Stimulated activated CD4-positive, alpha-beta T cell treated with anti-CD3 and anti-CD28 coated beads, Interleukin-4, amount 100 ng/mL, for 24 hours (primary cell): ENCODE data around the gene SPTBN5.

Experiments used
- DNase-seq: peaks from one replicate; pipeline ENCODE4 v3.0.0-alpha.2; 2020

The SPTBN5 gene

GRCh38 chr15:41821831-41822230, 72.0 kb downstream of the SPTBN5 start:
- DNase-seq: no peak

- DNase-seq: no peak
Observed at GRCh38 chr15:41820791-41821423, 72.9 kb downstream of the SPTBN5 start.

GRCh38 chr15:41819455-41820050, 74.3 kb downstream of the SPTBN5 start:
- DNase-seq: no peak

- no peak for DNase-seq
Observed at GRCh38 chr15:41817781-41818180, 76.1 kb downstream of the SPTBN5 start.

- DNase-seq: no peak
Observed at GRCh38 chr15:41817327-41817726, 76.5 kb downstream of the SPTBN5 start.

GRCh38 chr15:41816788-41817187, 77.1 kb downstream of the SPTBN5 start:
- DNase-seq: no peak

GRCh38 chr15:41814534-41814933, 79.3 kb downstream of the SPTBN5 start:
- no peak for DNase-seq

- no peak for DNase-seq
Observed at GRCh38 chr15:41813426-41813825, 80.4 kb downstream of the SPTBN5 start.

GRCh38 chr15:41812820-41813375, 81.0 kb downstream of the SPTBN5 start:
- DNase-seq: no peak

GRCh38 chr15:41811432-41812195, 82.2 kb downstream of the SPTBN5 start:
- DNase-seq: peak; percentile 78

GRCh38 chr15:41810651-41811431, 83.0 kb downstream of the SPTBN5 start:
- DNase-seq: no peak

- DNase-seq: no peak
Observed at GRCh38 chr15:41809526-41810220, 84.2 kb downstream of the SPTBN5 start.

- no peak for DNase-seq
Observed at GRCh38 chr15:41809121-41809520, 84.7 kb downstream of the SPTBN5 start.

GRCh38 chr15:41806291-41807181, 87.3 kb downstream of the SPTBN5 start:
- DNase-seq: no peak

- no peak for DNase-seq
Observed at GRCh38 chr15:41805711-41806110, 88.1 kb downstream of the SPTBN5 start.

GRCh38 chr15:41804916-41805666, 88.8 kb downstream of the SPTBN5 start:
- no peak for DNase-seq

- DNase-seq: no peak
Observed at GRCh38 chr15:41804361-41804760, 89.5 kb downstream of the SPTBN5 start.

- DNase-seq: no peak
Observed at GRCh38 chr15:41801850-41802455, 91.9 kb downstream of the SPTBN5 start.

- DNase-seq: no peak
Observed at GRCh38 chr15:41801185-41801584, 92.7 kb downstream of the SPTBN5 start.

- no peak for DNase-seq
Observed at GRCh38 chr15:41799488-41799805, 94.4 kb downstream of the SPTBN5 start.
